WERI-Rb-1 (cell line): ENCODE results near the gene CNOT6.

Source experiments
- DNase-seq: peaks from one replicate; pipeline ENCODE4 v3.0.0-alpha.2; 2020
- H3K27ac ChIP-seq: fragments of 250-450 bp; sonication (Bioruptor Pico); 2 replicates; pipeline ENCODE4 v1.5.1; 2020; ENCODE audit warnings: mild to moderate bottlenecking, moderate library complexity
- H3K27me3 ChIP-seq: fragments of 250-450 bp; sonication (Bioruptor Pico); 2 replicates; pipeline ENCODE4 v1.5.1; 2021; ENCODE audit warnings: mild to moderate bottlenecking, low read depth, moderate library complexity; ENCODE audit not compliant: insufficient read depth, severe bottlenecking
- H3K36me3 ChIP-seq: fragments of 250-450 bp; sonication (Bioruptor Pico); 2 replicates; pipeline ENCODE4 v1.5.1; 2020; ENCODE audit warnings: mild to moderate bottlenecking, moderate library complexity
- H3K4me3 ChIP-seq: 2 replicates; pipeline ENCODE4 v1.5.1; 2011; ENCODE audit warnings: low read depth, mild to moderate bottlenecking, control low read depth, low read length
- H3K9me3 ChIP-seq: fragments of 250-450 bp; sonication (Bioruptor Pico); 2 replicates; pipeline ENCODE4 v1.5.1; 2021; ENCODE audit warnings: mild to moderate bottlenecking, moderate library complexity; ENCODE audit not compliant: severe bottlenecking
- TF ChIP-seq, protein P1 (sequence below): IDR thresholded peaks from 2 replicates; pipeline ENCODE4 v1.5.1; 2011; ENCODE audit warnings: low read depth, mild to moderate bottlenecking, control low read depth, inconsistent platforms, low read length

CNOT6 gene

GRCh38 chr5:180599590-180599914, 105.4 kb downstream of the CNOT6 start:
- Histone ChIP-seq H3K9me3 (no peaks in the 10 kb centered on the region), H3K27me3 (no peaks in the 10 kb centered on the region), H3K4me3 (no peak overlapping the region), H3K36me3 (no peaks in the 10 kb centered on the region), H3K27ac (no peak overlapping the region)
- DNase-seq: no peak
- TF ChIP-seq, protein P1, sequence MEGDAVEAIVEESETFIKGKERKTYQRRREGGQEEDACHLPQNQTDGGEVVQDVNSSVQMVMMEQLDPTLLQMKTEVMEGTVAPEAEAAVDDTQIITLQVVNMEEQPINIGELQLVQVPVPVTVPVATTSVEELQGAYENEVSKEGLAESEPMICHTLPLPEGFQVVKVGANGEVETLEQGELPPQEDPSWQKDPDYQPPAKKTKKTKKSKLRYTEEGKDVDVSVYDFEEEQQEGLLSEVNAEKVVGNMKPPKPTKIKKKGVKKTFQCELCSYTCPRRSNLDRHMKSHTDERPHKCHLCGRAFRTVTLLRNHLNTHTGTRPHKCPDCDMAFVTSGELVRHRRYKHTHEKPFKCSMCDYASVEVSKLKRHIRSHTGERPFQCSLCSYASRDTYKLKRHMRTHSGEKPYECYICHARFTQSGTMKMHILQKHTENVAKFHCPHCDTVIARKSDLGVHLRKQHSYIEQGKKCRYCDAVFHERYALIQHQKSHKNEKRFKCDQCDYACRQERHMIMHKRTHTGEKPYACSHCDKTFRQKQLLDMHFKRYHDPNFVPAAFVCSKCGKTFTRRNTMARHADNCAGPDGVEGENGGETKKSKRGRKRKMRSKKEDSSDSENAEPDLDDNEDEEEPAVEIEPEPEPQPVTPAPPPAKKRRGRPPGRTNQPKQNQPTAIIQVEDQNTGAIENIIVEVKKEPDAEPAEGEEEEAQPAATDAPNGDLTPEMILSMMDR: no peak

GRCh38 chr5:180599981-180600553, 105.9 kb downstream of the CNOT6 start:
- Histone ChIP-seq H3K27ac (no peak overlapping the region), H3K36me3 (no peaks in the 10 kb centered on the region), H3K9me3 (no peaks in the 10 kb centered on the region), H3K4me3 (no peak overlapping the region), H3K27me3 (no peaks in the 10 kb centered on the region)
- no peak for DNase-seq
- TF ChIP-seq, protein P1: no peak

- Histone ChIP-seq H3K27me3 (no peaks in the 10 kb centered on the region), H3K27ac (no peak overlapping the region), H3K36me3 (no peaks in the 10 kb centered on the region), H3K4me3 (no peak overlapping the region), H3K9me3 (no peaks in the 10 kb centered on the region)
- TF ChIP-seq, protein P1: no peak
- no peak for DNase-seq
Observed at GRCh38 chr5:180600554-180601041, 106.4 kb downstream of the CNOT6 start.

DNA sequence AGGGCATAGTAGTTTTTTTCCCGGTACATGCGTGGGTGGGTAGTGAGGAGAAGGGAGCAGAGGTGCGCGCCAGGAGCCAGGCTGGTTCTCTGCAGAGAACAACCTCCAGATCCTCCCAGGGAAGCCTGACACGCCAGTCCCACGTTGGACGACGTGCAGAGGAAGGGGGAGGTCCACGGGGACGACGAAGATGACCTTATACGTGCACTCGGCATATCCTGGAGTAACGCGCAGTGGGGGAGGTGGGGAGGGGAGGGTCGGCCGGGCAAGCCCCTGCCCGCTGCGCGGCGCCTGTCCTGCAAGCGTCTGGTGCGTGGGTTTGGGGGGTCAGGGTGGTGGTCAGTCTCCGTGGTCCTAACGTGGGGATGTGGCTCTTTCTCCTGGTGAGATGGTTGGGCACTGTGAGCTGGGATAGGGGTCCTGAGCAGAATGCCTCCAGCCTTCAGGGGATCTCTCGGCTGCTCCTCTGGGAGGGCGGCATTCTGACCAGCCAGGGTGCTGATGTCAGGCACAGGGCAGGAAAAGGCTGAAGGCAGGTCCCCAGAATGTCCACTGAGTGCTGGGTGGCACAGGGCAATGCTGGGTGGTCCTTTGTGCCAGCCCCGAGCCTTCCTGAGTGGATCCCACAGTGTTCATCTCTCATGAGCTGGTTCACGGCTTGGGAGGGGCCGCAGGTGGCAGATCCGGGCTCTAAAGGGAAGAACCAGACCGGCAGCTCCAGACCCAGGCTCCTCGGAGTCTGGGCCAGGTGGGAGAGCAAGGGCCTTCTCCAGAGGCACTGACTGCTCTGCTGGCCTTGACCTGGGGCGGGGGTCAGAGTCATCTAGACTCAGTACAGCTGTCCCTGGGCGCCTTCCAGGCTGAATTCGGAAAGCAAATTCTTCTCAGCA, 107.7 kb downstream of the CNOT6 start:
- TF ChIP-seq, protein P1: no peak
- Histone ChIP-seq H3K9me3 (no peaks in the 10 kb centered on the region), H3K27me3 (no peaks in the 10 kb centered on the region), H3K27ac (no peak overlapping the region), H3K36me3 (no peaks in the 10 kb centered on the region), H3K4me3 (no peak overlapping the region)
- no peak for DNase-seq

GRCh38 chr5:180602481-180603075, 108.4 kb downstream of the CNOT6 start:
- H3K4me3 ChIP-seq: no peak overlapping the region
- no peaks in the 10 kb centered on the region for H3K9me3 ChIP-seq
- no peak overlapping the region for H3K27ac ChIP-seq
- no peaks in the 10 kb centered on the region for H3K27me3 ChIP-seq
- TF ChIP-seq, protein P1: no peak
- H3K36me3 ChIP-seq: no peaks in the 10 kb centered on the region
- no peak for DNase-seq
